ENCODE measurements around the gene FARP1. TPM values are rescaled to one million over a fixed set of nuclear protein-coding genes. Genes with fewer than 3 reads are reported as not detected.

FARP1 gene
- total and polyA plus RNA-seq, 2 of the 13 experiments (the other 11 are each of a cell fraction or from before 2014, with no cell fraction given), result 70.6 to 126 TPM

GRCh38 chr13:98265692-98266551 lies 123.0 kb downstream of the FARP1 start (continued):
- TF ChIP-seq MTERF4 (CRISPR knock-in tag; IDR thresholded peaks at IDR 0.05) (no peak), ZNF616 (CRISPR knock-in tag; IDR thresholded peaks at IDR 0.05; ENCODE audit: low read depth) (no peak), MZF1 (CRISPR knock-in tag; IDR thresholded peaks at IDR 0.05; ENCODE audit: borderline replicate concordance) (no peak), CTCF (CRISPR knock-in tag; IDR thresholded peaks at IDR 0.05) (peak; percentile 13; the same call in 1 of the 2 replicates), CERS6 (CRISPR knock-in tag; IDR thresholded peaks at IDR 0.05) (no peak), FOXA3 (CRISPR knock-in tag; IDR thresholded peaks at IDR 0.05) (peak; percentile 66), ZSCAN25 (CRISPR knock-in tag; IDR thresholded peaks at IDR 0.05) (no peak), AHDC1 (CRISPR knock-in tag; IDR thresholded peaks at IDR 0.05; ENCODE audit: borderline replicate concordance) (peak; percentile 86), IKZF4 (CRISPR knock-in tag; IDR thresholded peaks at IDR 0.05; ENCODE audit: borderline replicate concordance, low read depth, not compliant biosample characterization) (no peak), ATF7-NPFF (CRISPR knock-in tag; IDR thresholded peaks at IDR 0.05; ENCODE audit: low read depth) (peak; percentile 56; the same call in 1 of the 2 replicates), ZNF343 (CRISPR knock-in tag; IDR thresholded peaks at IDR 0.05) (0 out of 2 replicates have a peak, but pooled peaks have one; percentile 53), ZHX1 (CRISPR knock-in tag; IDR thresholded peaks at IDR 0.05; ENCODE audit: low read depth) (no peak; the same call in 1 of the 2 replicates)

Data from HepG2 (cell line).